GM19099 (cell line): ENCODE measurements around the gene CHD9NB.
A peak's percentile ranks its signal among the peaks of the same experiment; 100 is the strongest.

Experiments used
- POLR2A ChIP-seq: IDR thresholded peaks from 3 replicates; pipeline ENCODE4 v1.6.1; 2011; ENCODE audit warnings: low read depth; ENCODE audit not compliant: insufficient read length; ENCODE audit errors: extremely low read depth

CHD9NB gene

DNA sequence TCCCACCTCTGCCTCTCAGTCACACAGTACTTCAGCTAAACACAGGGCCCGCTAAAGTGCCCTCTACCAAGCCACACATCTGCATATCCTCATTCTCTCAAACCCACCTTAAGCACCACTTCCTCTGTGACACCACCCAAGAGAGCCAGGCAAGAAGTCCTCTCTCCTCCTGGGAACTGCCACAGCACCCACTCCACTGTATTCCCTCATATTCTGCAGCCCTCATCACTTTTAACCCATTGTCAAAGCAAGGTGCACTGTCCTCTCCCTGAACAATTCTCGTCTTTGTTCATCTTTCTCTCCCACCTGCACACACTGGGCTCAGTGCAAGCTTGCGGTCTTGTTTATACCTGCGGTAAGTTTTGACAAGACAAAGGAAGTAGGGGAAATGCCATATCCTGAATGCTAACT lies 15.7 kb upstream of the CHD9NB start:
- TF ChIP-seq POLR2A: no peak

DNA sequence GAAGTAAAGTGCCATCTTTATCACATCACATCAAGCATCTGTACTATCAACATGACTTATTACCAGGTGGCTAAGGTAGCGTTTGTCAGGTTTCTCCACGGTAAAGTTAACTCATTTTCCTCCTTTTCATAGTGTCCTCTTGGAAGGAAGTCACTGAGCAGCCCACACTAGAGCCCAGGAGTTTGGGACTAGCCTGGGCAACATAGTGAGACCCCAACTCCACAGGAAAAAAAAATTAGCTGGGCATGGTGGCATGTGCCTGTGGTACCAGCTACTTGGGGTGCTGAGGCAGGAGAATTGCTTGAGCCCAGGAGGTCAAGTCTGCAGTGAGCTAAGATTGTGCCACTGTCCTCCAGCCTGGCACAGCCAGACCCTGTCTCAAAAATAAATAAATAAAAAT lies 15.0 kb upstream of the CHD9NB start:
- TF ChIP-seq POLR2A: no peak

DNA sequence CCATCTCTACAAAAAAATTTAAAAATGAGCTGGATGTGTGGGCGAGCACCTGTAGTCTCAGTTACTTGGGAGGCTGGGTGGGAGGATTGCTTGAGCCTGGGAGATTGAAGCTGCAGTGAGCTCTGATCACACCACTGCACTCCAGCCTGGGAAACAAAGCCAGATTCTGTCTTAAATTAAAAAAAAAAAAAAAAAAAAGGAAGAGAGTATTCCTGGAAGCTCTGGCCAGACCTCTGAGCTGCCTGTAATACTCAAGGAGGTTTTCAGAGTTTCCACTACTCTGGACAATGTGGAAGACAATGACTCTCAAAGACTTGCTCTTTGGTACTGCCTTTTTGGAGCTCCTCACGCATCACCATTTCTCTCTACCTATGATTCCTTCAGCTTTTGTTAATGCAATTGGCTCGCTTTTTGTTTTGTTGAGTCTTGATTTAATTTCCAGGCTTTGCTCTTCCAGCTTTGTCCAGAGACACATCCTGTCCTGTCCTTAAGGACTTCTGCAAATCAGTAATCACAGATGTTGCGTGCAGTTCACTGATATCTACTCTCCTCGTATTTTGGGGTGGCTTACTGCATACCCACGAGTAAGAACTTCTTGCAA lies 12.9 kb upstream of the CHD9NB start:
- no peak for TF ChIP-seq POLR2A

DNA sequence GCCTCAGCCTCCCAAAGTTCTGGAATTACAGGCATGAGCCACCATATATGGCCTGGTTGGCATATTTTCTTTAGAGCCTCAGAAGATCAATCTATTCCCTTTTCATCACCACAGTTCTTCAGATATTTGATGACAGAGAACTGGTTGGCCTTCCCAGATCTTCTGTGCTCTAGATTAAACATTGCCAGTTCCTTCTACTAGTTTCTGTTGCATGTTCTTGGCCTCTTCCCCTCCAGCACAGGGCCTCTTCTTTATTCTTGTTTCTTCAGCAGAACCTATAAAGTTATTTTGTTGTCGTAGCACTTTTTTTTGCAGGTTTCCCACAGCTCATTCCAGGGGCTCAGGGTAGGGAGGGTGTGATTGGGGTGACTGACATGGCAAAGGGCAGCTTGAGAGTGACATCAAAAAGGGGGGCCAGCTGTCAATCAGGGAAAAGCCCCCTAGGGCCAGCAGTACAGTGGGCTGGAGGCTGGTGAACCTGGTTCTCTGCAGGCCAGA lies 11.4 kb upstream of the CHD9NB start:
- no peak for TF ChIP-seq POLR2A

DNA sequence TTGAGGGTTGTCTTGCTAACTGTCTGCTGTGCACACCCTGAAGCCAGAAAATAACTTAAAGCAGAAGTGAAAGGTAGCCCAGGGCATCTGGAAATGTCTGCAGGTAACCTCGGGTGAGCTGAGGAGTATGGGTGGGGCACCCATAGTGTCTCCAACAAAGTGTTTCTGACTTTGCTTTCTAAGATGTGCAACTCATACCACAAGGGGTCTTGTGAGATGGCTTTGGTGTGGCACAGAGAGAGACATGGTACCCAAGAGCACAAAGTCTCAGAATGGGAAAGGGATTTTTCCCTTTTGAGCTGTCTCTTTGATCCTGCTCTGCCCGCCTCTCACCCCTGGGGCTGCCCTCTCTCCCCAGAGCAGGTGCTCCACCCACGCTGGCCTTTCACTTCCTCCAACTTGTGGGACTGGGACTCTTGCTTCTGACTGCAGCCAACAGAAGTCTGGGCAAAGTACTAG lies 9.0 kb upstream of the CHD9NB start:
- no peak for TF ChIP-seq POLR2A

DNA sequence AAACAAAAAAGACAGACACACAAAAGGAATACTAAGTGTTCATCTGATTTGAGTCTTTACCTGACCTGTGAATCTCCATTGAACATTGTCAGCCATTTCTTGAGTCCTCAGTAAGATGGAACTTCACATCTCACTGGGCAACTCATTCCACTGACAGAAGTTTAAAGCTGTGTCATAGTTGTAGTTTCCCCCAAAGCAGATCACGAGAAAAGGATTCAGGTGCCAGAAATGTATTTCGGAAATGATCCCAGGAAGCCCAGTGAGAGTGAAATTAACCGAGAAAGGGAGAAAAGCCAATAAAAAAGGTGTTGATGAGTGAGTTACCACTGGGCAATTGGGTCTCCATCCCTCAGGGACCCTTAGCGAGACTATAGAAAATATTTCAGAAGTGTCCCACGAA lies 8.6 kb upstream of the CHD9NB start:
- TF ChIP-seq POLR2A: no peak

DNA sequence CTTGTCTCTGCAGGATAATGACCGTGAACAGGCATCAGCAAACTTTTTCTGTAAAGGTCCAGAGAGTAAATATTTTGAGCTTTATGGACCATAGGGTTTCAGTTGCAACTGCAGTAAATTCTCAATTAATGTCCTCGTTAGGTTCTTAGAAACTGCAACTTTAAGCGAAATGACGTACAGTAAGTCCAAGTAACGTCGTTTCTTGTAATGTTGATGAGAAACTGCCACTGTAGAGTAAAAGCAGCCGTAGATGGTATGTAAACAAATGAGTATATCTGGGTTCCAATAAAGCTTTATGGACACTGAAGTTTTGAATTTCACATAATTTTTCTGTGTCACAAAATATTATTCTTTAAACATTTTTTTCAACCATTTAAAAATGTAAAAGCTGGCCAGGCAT lies 7.0 kb upstream of the CHD9NB start:
- no peak for TF ChIP-seq POLR2A

DNA sequence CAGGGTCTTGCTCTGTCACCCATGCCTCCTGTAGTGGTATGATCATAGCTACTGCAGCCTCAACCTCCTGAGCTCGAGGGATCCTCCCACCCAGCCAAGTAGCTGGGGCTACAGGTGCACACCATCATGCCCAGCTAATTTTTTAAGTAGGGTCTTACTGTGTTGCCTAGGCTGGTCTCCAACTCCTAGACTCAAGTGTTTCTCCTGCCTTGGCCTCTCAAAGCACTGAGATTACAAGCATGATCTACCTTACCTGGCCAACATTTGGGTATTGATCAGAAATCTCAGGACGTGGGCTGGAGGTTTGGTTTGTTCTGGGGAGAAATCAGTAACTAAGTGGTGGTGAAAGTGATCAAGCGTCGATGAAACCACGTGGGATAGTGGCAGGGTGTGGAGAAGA lies 6.2 kb upstream of the CHD9NB start:
- no peak for TF ChIP-seq POLR2A

DNA sequence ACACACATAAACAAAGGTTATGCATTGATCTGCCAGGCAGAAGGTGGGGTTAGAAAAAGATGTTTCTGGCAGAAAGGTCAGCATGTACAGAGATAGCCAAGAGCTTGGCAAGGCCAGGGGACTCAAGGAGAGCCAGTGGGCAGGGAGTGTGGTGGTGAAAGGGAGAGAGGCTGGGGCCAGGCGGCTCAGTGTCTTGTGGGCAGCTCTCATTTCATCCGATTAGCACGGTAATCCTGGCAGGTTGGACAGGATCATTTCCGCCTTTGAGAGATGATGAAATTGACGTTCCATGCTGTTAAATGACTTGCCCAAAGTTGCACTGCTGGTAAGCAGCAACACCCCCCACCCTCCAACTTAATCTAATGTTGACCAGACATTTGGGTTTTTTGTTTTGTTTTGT lies 5.7 kb upstream of the CHD9NB start:
- TF ChIP-seq POLR2A: no peak

DNA sequence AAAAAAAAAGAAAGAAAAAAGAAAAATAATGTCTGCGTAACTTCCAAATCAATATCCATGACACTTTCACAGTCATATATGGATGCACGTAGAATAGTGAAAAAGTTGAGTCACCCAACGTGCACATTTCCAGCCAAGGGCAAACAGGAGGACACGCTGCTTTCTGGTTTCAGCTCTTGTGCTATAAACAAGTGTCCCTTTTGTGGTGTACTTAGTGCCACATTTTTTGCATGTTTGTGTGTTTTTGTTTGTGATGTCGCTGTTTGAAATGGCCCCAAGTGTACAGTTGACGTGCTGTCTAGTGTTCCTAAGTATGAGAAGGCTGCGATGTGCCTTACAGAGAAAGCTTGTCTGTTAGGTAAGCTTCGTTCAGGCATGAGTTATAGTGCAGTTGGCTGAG lies 5.0 kb upstream of the CHD9NB start:
- no peak for TF ChIP-seq POLR2A

DNA sequence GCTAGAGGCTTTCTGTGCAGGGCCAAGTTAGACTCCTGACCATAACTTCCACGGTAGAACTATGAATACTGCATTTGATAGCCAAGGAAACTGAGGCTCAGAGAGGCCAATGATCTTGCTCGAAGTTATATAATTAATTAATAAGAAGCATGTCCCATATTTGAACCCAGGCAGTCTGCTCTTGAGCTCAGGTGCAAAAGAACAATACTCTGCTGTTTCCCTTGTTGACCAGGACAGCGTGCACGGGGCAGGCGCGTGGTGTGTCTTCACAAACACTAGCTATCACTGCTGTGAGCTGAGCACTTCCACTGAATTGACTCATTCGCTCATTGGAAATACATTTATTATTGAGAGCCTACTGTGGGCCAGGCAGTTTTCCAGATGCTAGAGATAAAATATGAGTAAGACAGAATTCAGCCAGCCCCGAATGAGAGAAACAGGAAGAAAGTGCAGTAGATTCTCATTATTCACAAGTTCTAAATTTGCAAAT lies 3.7 kb upstream of the CHD9NB start:
- TF ChIP-seq POLR2A: no peak

DNA sequence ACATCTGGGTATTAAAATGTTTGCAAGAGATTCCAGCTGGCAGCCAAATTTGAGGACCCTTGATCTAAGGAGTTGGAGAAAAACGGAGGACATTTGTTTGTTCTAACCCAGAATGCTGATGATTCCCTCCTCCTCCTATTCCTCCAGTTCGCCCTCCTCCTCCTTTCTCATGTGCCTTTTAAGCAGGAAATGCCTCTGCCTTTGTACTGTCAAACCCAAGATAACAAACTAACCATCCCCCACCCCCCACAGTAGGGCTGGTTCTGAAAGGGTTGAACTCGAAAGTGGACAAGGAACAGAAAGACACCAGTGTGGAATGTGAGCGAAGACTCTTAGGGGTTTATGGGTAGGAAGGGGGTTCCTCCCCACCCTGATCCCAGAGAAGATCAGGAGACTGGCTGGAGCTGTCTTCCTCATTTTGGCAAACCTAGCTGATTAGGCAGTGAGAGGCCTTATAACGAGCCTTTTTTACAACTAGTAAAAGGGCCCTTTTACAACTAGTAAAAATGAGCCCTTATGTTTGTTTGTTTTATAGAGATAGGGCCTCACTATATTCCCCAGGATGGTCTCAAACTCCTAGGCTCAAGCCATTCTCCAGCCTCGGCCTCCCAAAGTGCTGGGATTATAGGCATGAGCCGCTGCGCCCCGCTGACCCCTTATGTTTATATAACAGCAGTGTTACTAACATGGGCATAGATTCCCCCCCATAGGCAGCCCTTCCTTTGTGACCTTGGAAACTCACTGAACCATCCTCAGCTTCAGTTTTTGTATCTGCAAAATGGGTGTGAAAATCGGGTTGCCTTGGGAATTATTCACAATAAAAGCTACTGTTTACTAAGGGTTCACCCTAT lies 3.1 kb upstream of the CHD9NB start:
- peak; percentile 36 for TF ChIP-seq POLR2A

DNA sequence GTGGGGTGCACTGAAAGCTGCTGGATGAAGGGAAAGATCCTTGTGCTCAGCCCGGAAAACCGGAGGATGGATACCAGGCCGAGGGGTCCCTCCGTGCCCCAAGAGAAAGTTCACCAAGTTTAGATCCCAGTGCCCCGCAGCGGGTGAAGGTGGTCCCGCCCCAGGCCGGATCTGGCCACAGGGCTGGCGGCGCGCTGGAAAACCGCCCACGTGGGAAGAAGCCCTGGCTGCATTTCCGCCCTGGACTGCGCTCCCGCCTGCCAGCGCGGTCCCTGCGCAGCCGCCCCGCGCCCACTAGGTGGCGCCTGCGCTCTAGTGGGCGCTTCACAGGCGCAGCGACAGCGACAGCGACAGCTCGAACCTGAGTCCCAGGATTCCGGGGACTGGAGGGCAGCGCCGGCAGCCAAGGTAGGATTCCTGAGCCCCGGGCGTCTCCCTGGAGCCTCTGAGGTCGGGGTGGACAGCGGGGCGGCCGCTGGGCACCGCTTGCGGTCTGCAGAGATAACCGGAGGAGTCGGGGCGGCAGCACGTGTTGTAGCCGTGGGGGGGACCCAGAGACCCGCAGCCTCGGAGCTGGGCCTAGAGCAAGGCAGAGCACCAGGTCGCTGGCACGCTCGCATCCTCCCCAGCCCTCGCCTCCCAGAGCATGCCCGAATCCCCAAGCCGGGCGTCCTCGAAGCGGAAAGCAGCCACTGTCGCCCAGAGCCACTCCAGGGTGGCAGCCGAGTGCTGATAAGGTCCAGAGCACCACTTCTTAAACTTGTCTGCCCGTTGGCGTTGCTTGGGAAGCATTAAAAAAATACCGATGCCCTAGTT lies 2.2 kb upstream of the CHD9NB start, which contains the start of gene CHD9:
TSS of gene CHD9 (plus strand) at position 322 of the 816 bp plus-strand sequence. CDS start 101,099 bp downstream, outside the sequence.
- no peak for TF ChIP-seq POLR2A

DNA sequence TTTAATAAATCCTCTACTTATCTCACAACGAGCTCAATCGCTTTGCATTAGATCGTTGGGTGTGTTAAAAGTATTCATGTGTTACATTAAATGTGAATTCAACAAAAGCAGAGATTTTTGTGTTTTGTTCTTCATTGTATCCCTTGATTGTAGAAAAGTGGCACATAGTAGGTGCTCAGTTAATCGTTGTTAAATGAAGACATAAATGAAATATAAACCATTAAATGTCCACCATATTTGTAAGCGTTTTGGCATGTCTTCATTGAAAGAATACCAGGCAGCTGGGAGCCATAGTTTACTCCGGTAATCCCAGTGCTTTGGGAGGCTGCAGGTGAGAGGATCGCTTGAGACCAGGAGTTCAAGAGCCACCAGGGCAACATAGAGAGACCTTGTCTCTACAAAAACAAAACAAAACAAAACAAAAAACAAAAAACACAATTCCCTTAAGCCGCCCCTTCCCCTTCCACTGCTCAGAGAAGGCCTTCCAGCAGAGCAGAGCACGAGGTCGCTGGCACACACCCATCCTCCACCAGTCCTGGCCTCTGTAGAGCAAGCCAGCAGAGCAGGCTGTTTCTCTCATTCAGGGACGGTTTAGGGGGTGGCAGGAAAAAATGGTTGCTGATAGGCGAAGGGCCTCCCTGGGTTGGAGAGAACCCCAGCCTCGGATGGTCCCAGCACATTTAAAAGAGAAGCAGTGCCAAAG lies 1.4 kb upstream of the CHD9NB start:
- TF ChIP-seq POLR2A: no peak

DNA sequence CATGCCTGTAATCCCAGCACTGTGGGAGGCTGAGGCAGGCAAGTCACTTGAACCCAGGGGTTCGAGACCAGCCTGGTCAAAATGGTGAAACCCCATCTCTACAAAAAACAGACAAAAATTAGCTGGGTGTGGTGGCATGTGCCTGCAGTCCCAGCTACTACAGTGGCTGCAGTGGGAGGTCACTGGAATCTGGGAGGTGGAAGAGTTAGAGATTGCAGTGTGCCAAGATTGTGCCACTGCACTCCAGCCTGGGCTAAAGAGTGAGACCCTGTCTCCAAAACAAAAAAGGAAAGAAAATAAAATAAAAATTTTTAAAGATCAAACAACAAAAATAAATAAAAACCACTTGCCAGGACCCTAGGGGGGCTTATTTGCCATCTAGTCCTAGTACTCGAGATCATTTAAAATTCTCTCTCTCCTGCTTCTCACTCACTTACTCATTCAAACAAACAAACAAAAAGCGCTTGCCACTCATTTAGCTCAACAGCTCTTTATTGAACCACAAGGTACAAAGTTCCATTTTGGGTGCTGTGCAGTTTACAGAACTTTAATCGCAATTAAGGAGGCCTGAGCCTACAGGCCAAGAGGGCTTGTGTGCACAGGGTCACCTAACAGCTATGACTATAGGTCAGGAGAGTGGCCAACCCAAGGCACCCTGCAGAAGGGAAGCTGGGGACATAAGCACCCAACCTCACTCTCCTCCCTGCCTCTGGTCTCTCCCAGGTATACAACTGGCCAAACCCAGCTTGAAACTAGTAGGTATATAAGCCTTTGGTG lies 4.4 kb downstream of the CHD9NB start:
- no peak for TF ChIP-seq POLR2A
